Osteocyte (in vitro differentiated cells): ENCODE measurements around the gene MARCOL. TPM values are rescaled to one million over a fixed set of nuclear protein-coding genes. Genes with fewer than 3 reads are reported as not detected.

Experiments
- DNase-seq: peaks from one replicate; pipeline ENCODE4 v3.0.0; 2021; ENCODE audit warnings: mixed read lengths; ENCODE audit not compliant: unreplicated experiment; ENCODE audit errors: extremely low spot score
- H3K27ac Mint-ChIP-seq: one replicate; pipeline ENCODE4 v1.8.0; 2021; ENCODE audit warnings: mild to moderate bottlenecking, mixed read lengths; ENCODE audit not compliant: unreplicated experiment
- H3K27me3 Mint-ChIP-seq: one replicate; pipeline ENCODE4 v1.8.0; 2021; ENCODE audit warnings: mixed read lengths; ENCODE audit not compliant: unreplicated experiment
- H3K36me3 Mint-ChIP-seq: one replicate; pipeline ENCODE4 v1.8.0; 2021; ENCODE audit warnings: mixed read lengths; ENCODE audit not compliant: unreplicated experiment
- H3K4me1 Mint-ChIP-seq: one replicate; pipeline ENCODE4 v1.8.0; 2021; ENCODE audit warnings: mixed read lengths; ENCODE audit not compliant: unreplicated experiment
- H3K4me3 Mint-ChIP-seq: one replicate; pipeline ENCODE4 v1.8.0; 2021; ENCODE audit warnings: mild to moderate bottlenecking, moderate library complexity, mixed read lengths; ENCODE audit not compliant: unreplicated experiment
- H3K9me3 Mint-ChIP-seq: one replicate; pipeline ENCODE4 v1.8.0; 2021; ENCODE audit warnings: mixed read lengths; ENCODE audit not compliant: unreplicated experiment
- CTCF ChIP-seq: fragments of 200-600 bp; sonication (generic); IDR thresholded peaks from 2 replicates; pipeline ENCODE4 v1.5.0; 2021; ENCODE audit warnings: antibody characterized with exemption, mild to moderate bottlenecking, moderate library complexity
- long read RNA-seq: library from polyadenylated mRNA; unstranded; transcript quantifications from one replicate; pipeline ENCODE4 v2.0.0, GENCODE V29; 2021
- total RNA-seq: library from RNA; stranded (reverse); gene quantifications from 2 replicates; pipeline ENCODE4 v1.2.1, GENCODE V29; 2021

The MARCOL gene
- not detected in 2 replicates for total RNA-seq
- long read RNA-seq: 0 reads

- H3K36me3 Mint-ChIP-seq: no peaks in the 10 kb centered on the region
- H3K4me1 Mint-ChIP-seq: no peaks in the 10 kb centered on the region
- no peak within 1 kb of the TSS for H3K4me3 Mint-ChIP-seq
- H3K27ac Mint-ChIP-seq: no peak within 1 kb of the TSS
- no peaks in the 10 kb centered on the region for H3K9me3 Mint-ChIP-seq
- DNase-seq: no peak
- no peak for TF ChIP-seq CTCF
- H3K27me3 Mint-ChIP-seq: peaks cover 11% of the 10 kb centered on the region
These were observed at the start of gene MARCOL for GRCh38 chr5:148238418-148238794. Gene MARCOL (plus strand): TSS chr5:148238525. CDS start chr5:148238598, 73 bp downstream.

- Mint-ChIP-seq H3K4me1 (no peaks in the 10 kb centered on the region), H3K36me3 (no peaks in the 10 kb centered on the region), H3K9me3 (no peaks in the 10 kb centered on the region), H3K27me3 (peaks cover 32% of the 10 kb centered on the region), H3K27ac (no peak overlapping the region), H3K4me3 (no peak overlapping the region)
- no peak for DNase-seq
- TF ChIP-seq CTCF: no peak
These were observed 47.3 kb upstream of the MARCOL start for GRCh38 chr5:148191010-148191409.

- Mint-ChIP-seq H3K4me1 (no peaks in the 10 kb centered on the region), H3K9me3 (no peaks in the 10 kb centered on the region), H3K36me3 (no peaks in the 10 kb centered on the region), H3K4me3 (no peak overlapping the region), H3K27ac (no peak overlapping the region), H3K27me3 (peaks cover 28% of the 10 kb centered on the region)
- no peak for DNase-seq
- TF ChIP-seq CTCF: no peak
These were observed 45.1 kb upstream of the MARCOL start for GRCh38 chr5:148193202-148193601.

GRCh38 chr5:148201151-148201550, 37.2 kb upstream of the MARCOL start:
- H3K9me3 Mint-ChIP-seq: no peaks in the 10 kb centered on the region
- no peaks in the 10 kb centered on the region for H3K36me3 Mint-ChIP-seq
- H3K27me3 Mint-ChIP-seq: peaks cover 37% of the 10 kb centered on the region
- H3K4me1 Mint-ChIP-seq: no peaks in the 10 kb centered on the region
- H3K27ac Mint-ChIP-seq: no peak overlapping the region
- no peak for TF ChIP-seq CTCF
- no peak for DNase-seq
- no peak overlapping the region for H3K4me3 Mint-ChIP-seq

GRCh38 chr5:148202531-148203203, 35.7 kb upstream of the MARCOL start, which contains the start of gene SPINK6:
Gene SPINK6 (plus strand): TSS chr5:148203042. CDS start chr5:148203097, 55 bp downstream.
- H3K4me1 Mint-ChIP-seq: no peaks in the 10 kb centered on the region
- no peak for DNase-seq
- no peak within 1 kb of the TSS for H3K27ac Mint-ChIP-seq
- H3K9me3 Mint-ChIP-seq: no peaks in the 10 kb centered on the region
- peaks cover 35% of the 10 kb centered on the region for H3K27me3 Mint-ChIP-seq
- TF ChIP-seq CTCF: no peak
- no peaks in the 10 kb centered on the region for H3K36me3 Mint-ChIP-seq
- H3K4me3 Mint-ChIP-seq: no peak within 1 kb of the TSS
